ENCODE results near the gene RBMS3.

The RBMS3 gene

DNA sequence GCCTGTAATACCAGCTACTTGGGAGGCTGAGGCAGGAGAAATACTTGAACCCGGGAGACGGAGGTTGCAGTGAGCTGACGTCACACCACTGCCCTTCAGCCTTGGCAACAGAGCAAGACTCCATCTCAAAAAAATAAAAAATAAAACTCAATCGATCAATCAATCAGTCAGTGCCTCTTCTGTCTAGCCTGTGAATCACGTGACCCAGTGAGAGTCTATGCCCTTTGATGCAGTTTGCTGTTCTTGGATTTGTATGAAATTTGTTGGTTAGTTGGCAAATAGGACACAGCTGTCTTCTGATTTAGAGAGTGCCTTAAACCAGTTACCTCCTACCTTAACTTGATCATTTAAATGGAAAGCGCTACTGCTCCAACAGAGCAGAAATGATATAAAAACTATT, 3.6 kb upstream of the RBMS3 start:
- DNase-seq (ENCODE audit: low read depth), result no peak

DNA sequence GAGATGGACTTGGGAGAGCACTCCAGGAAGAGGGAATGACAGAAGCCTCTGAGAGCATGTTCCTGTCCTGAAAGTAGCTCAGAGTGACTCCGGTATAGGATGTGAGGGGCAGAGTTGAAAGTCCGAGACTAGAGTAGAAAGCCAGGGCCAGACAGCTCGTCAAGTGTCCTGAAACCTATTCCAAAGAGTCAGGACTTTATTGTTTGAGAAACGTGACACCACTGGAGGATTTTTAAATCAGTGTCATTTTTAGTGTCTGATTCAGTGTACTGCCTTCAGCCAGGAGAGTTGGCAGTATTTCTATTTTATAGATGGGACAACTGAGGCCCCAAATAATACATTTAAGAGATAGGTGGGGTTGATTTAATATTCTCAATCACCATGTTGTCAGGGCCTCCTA, 1.6 kb upstream of the RBMS3 start:
- no peak for DNase-seq (ENCODE audit: low read depth)

GRCh38 chr3:29279806-29280205, 1.1 kb upstream of the RBMS3 start:
- DNase-seq (ENCODE audit: low read depth), result no peak

GRCh38 chr3:29281094-29281343, 148 bp downstream of the RBMS3 start:
- DNase-seq (ENCODE audit: low read depth), result no peak

DNA sequence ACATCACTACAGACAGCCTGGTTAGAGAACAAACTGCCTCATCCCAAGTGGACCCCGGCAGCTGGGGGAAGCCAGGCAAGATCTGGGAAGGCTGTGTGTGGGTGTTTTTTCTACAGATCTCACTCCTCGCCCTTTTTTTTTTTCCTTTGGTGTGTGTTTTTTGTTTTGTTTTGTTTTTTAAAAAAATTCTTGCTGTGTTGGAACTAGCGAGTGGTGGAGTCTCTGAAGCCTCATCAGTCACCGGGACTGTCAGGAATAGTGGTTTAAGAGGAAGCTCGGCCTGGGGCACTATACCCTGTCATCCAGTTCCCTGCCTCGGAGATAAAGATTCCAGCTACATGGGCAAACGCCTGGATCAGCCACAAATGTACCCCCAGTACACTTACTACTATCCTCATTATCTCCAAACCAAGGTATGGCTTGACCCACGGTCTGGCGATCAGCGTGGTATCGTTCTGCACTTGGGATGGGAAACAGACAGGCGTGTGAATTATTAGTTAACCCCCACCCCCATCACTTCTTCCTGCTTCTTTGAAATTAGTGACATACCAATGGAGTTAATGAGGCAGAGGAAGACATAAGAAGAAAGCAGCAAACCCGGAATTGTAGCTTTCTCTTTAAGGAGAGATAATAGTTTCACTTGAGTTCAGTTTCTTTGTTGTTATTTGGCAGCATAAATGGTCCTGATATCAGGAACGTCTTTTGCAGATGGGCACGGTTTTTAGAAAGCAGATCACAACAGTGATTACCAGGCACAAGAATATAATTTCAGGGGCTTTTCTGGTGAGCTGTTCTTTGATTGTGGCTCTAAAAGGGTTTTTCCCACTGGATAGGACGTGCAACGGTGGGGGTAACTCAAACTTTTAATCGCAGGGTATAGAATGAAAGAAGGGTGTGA, 722 bp downstream of the RBMS3 start:
- no peak for DNase-seq (ENCODE audit: low read depth)

DNA sequence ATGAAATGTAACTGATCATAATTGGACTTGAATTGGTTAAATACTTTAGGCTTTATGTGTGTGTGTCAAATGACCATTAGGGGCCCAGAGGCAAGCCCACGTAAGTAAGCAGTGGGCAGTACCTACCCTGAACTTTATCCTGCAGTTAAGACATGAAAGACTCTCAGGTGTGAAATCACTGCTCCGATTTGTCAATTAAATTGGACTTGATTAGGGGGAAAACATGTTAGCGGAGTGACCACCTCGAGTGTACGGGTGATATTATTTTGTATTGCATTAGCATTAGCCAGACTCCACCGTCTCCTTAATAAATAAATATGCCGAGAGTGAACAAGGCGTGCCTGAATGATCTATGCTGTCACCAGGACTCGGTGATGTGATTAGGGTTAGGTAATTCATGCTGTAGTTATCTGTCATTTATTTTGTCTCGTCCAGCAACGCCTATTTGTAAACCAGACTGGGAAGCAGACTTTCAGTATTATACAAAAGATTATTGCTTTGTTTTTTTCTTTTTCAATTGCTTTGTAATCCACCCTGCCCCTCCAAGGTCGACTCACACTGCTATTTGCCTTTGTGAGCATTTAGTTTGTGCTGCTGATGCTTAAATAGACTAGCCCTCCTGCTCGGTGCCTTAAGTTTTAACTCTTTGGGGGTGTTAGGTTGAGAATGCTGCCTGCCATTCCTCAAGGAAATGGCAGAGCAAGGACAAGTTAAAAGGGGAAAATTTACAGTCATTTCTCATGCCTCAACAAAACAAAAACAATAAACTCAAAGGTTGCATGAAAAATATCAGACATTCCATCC, 1.8 kb downstream of the RBMS3 start:
- DNase-seq (ENCODE audit: low read depth), result no peak

DNA sequence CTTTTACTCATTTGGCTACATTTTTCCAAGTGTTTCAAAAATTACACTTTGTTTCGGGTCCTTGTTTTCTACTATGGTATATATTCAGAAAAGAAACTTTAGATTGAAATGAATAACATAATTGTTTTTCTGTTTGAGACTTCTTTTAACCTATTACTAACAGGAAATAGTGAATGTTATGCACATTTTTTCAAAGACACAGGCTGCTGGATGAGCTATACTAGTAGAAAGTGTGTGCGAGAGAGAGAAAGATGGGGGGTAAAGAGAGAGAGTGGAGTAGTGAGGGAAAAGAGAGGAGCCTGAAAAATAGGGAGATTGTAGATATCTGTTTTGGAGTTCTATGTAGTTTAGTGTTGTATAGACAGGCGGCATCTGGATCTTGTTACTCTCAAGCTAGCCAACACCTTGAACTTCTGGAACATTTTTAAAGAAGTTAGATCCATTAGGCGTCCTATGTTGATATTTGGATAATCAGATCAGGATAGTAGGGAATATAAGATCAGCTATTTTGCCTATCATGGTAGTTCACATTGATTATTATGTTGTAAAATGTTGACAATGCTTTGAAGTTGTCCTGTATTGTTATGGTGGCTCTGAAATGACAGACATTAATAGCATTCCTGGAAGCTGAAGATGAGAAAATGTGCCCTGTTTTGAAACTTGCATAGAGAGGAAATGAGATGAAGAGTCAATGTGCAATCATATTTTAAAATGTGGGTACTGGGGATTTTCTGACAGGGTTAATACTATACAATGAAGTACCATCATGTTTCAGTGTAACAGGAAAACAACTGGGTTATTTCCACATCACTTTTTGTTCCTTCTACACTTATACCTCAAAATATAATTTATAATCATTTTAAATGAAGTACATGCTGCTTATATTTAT, 2.6 kb downstream of the RBMS3 start:
- no peak for DNase-seq (ENCODE audit: low read depth)

GRCh38 chr3:29284497-29284896, 3.6 kb downstream of the RBMS3 start:
- no peak for DNase-seq (ENCODE audit: low read depth)

- DNase-seq (ENCODE audit: low read depth), result no peak
Measured at GRCh38 chr3:29285471-29286071, 4.7 kb downstream of the RBMS3 start.

- no peak for DNase-seq (ENCODE audit: low read depth)
Measured at GRCh38 chr3:29286478-29287240, 5.8 kb downstream of the RBMS3 start.

GRCh38 chr3:29290596-29290995, 9.7 kb downstream of the RBMS3 start:
- DNase-seq (ENCODE audit: low read depth), result no peak

GRCh38 chr3:29291260-29291981, 10.6 kb downstream of the RBMS3 start:
- DNase-seq (ENCODE audit: low read depth), result no peak

DNA sequence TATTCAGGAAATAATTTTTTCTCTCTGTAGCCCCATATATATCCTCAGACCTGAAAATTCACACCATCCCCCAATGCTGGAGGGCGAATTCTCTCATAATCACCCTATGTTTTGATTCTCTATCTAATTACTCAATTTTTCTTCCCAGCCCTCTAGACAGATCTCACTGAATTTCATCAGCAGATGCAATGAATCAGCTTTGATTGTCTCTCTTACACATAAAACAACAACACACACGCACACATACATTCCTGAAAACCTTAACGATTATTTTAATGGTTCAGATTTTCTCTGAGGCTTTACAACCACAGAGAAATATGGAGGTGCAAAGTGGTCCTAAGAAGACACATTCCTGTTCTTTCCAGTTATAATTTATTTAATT, 11.1 kb downstream of the RBMS3 start:
- no peak for DNase-seq (ENCODE audit: low read depth)

DNA sequence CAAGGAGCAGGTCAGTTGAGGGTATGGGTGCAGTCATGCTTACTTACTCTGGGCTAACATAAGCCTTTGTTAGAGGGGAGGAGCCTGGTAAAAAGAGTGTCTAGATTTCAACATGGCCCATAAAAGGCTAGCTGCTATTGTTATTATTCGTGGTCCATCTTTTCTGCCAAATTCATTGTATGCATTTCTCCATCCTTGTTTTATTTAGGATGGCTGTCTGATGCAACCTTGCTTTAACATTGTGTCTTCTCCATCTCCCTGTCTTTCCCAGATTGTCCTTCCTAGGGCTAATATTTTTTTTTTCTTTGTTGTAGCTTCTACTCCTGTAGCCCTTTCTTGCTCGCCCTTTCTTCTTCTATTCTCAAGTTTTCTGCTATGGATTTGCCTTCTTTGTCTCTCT, 12.6 kb downstream of the RBMS3 start:
- no peak for DNase-seq (ENCODE audit: low read depth)

- no peak for DNase-seq (ENCODE audit: low read depth)
Measured at GRCh38 chr3:29297998-29298397, 17.1 kb downstream of the RBMS3 start.

DNA sequence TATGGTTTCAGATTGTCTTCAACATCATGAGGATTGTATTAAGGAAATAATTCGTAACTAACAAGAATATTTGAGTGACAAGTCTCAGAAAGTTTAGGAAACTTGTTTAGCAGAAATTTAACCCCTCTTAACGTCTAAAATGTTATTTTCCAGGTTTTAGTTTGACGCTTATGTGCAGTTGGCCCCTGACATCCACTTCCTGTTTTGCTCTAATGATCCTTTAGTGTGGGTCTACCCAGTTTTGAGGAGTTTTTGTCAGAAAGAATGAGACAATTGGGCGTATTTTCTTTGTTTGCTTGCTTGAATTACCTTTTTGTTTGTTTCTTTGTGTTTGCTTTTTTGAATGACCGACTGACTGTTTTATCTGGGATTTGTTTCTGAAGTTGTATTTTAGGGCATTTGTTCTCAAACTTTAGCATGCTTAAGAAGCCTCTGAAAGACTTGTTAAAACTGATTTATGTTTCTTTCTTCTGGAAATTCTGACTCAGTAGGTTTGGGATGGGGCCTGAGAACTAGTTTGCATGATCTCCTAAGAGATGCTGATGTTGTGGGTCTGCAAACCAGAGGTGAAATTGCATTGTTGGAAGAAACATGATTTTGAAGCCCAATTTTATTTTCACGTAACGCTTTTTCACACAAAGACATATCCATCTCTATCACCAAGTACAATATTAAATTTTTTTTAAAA, 20.6 kb downstream of the RBMS3 start:
- DNase-seq (ENCODE audit: low read depth), result no peak

DNA sequence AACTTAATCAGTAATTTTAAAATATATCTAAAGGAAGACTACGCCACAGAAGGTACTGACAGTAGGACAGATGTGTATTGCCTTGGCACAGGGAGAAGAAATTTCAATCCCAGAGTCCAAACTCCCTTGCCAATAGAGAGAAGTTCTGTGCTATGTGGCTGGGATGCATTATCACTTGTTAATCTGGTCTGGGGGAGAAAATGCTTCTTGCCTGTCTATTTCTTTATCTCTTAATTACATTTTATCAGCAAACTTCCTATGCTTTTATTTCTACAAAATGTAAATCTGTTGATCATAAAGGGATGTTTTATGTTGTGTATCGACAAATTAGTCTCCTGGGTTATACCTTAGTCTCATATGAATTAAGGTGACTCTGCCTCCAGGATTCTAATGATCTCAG, 21.7 kb downstream of the RBMS3 start:
- DNase-seq (ENCODE audit: low read depth), result no peak

DNA sequence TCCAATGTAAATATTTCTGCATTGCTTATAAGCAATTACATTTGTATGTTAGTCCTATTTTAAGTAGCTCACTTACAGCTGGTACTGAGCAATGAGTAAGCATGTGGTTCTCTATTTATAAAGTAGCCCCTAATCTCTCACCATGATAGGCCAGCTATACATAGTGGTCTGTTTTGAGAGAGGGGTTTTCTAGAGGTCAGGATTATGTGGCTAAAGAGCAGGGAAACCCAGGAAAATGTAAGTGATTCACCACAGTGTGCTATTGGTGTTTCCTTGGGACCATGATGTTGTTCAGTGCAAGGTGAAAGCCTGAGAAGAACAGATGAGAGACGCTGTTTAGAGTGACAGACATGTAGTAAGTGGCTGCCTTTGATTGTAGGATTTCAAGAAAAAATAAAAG, 26.4 kb downstream of the RBMS3 start:
- DNase-seq (ENCODE audit: low read depth), result no peak

GRCh38 chr3:29310865-29311264, 30.0 kb downstream of the RBMS3 start:
- DNase-seq (ENCODE audit: low read depth), result no peak

DNA sequence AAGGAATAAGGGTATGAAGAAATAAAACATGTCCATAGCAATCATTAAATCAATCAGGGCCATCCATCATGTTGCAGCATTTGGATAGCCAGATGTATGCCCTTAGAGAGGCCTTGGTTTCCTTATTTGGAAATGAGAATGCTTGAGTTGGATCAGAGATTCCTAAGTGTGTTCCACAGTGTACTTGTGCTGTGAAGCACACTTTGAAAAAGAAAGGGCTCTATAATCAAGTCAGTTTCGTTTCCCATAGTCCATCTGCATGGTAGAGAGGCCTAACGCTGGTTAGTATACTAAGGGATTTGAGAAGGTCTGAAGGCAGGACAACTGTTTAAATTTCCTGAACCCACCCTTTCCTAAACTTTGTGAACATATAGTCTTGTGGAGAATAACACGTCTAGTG, 30.9 kb downstream of the RBMS3 start:
- DNase-seq (ENCODE audit: low read depth), result no peak

All from T-helper 22 cell (primary cell).